HepG2 (cell line): ENCODE measurements around the gene ATPAF2. TPM values are rescaled to one million over a fixed set of nuclear protein-coding genes. Genes with fewer than 3 reads are reported as not detected.

Experiments
- ATF3 ChIP-seq: sonication (generic); formaldehyde crosslinking; IDR thresholded peaks from 2 replicates; pipeline ENCODE4 v1.4.0; 2020; ENCODE audit warnings: missing genetic modification reagents
- HBP1 ChIP-seq: IDR thresholded peaks from 2 replicates; pipeline ENCODE4 v1.6.1; 2016; ENCODE audit warnings: low read depth, control low read depth
- MEIS2 ChIP-seq: sonication (generic); formaldehyde crosslinking; IDR thresholded peaks from 2 replicates; pipeline ENCODE4 v1.9.0; 2021; ENCODE audit warnings: mild to moderate bottlenecking, missing genetic modification reagents
- SMAD3 ChIP-seq: sonication (generic); formaldehyde crosslinking; IDR thresholded peaks from 2 replicates; pipeline ENCODE4 v1.4.0; 2020; ENCODE audit warnings: missing genetic modification reagents
- ZBTB26 ChIP-seq: IDR thresholded peaks from 2 replicates; pipeline ENCODE4 v1.6.1; 2016; ENCODE audit warnings: missing compliant biosample characterization, missing genetic modification reagents, borderline replicate concordance
- ZFP1 ChIP-seq: IDR thresholded peaks from 2 replicates; pipeline ENCODE4 v1.6.1; 2016
- ZKSCAN5 ChIP-seq: sonication (generic); formaldehyde crosslinking; IDR thresholded peaks from 2 replicates; pipeline ENCODE4 v1.5.1; 2020; ENCODE audit warnings: mild to moderate bottlenecking, missing genetic modification reagents
- ZNF460 ChIP-seq: sonication (generic); formaldehyde crosslinking; IDR thresholded peaks from 2 replicates; pipeline ENCODE4 v1.5.1; 2020; ENCODE audit warnings: missing genetic modification reagents, mild to moderate bottlenecking, borderline replicate concordance
- ZNF501 ChIP-seq: sonication (generic); formaldehyde crosslinking; IDR thresholded peaks from 2 replicates; pipeline ENCODE4 v1.5.1; 2020; ENCODE audit warnings: mild to moderate bottlenecking, moderate library complexity, missing genetic modification reagents
- ZNF530 ChIP-seq: sonication (generic); formaldehyde crosslinking; IDR thresholded peaks from 2 replicates; pipeline ENCODE4 v1.5.0; 2020; ENCODE audit warnings: low read depth, mild to moderate bottlenecking, missing genetic modification reagents
- ZNF678 ChIP-seq: sonication (generic); formaldehyde crosslinking; IDR thresholded peaks from 2 replicates; pipeline ENCODE4 v1.4.0; 2020; ENCODE audit warnings: mild to moderate bottlenecking, missing genetic modification reagents
- ZNF777 ChIP-seq: sonication (generic); formaldehyde crosslinking; IDR thresholded peaks from 2 replicates; pipeline ENCODE4 v1.4.0; 2020; ENCODE audit warnings: missing genetic modification reagents
- ZNF782 ChIP-seq: sonication (generic); formaldehyde crosslinking; IDR thresholded peaks from 2 replicates; pipeline ENCODE4 v1.4.0; 2020; ENCODE audit warnings: missing genetic modification reagents, mild to moderate bottlenecking, borderline replicate concordance
- ZNF784 ChIP-seq: sonication (generic); formaldehyde crosslinking; IDR thresholded peaks from 2 replicates; pipeline ENCODE4 v1.5.1; 2020; ENCODE audit warnings: missing genetic modification reagents, mild to moderate bottlenecking, borderline replicate concordance
- ZNF883 ChIP-seq: sonication (generic); formaldehyde crosslinking; IDR thresholded peaks from 2 replicates; pipeline ENCODE4 v1.5.1; 2020; ENCODE audit warnings: mild to moderate bottlenecking, missing genetic modification reagents; ENCODE audit errors: not compliant biosample characterization
- ZSCAN22 ChIP-seq: sonication (generic); formaldehyde crosslinking; IDR thresholded peaks from 2 replicates; pipeline ENCODE4 v1.4.0; 2020; ENCODE audit warnings: mild to moderate bottlenecking, missing genetic modification reagents
- polyA plus RNA-seq, 8 experiments: library from polyadenylated mRNA; depleted of rRNA in 3 of 8; stranded (reverse) in 7 of 8; unstranded in 1 of 8; fragments of >200 nt; fragmentation: Illumina TruSeq in 4 of 8; extraction: Trizol in 4 of 8; gene quantifications; 2 replicates each; pipeline versions ENCODE4 v1.2.1 to v1.2.3, GENCODE V29; 2011 to 2016; ENCODE audit warnings: low read depth in 4 of 8, missing spikeins in 1 of 8, mixed read lengths in 1 of 8; ENCODE audit not compliant: insufficient read depth in 1 of 8
- total RNA-seq, 5 experiments: library from RNA; depleted of rRNA; stranded (reverse); fragments of >200 nt; fragmentation: Illumina TruSeq; extraction: Trizol; gene quantifications; 2 replicates each; pipeline ENCODE4 v1.2.3, GENCODE V29; 2016; ENCODE audit warnings: low read depth in 1 of 5

ATPAF2 gene
- total and polyA plus RNA-seq, 2 of the 13 experiments (the other 11 are each of a cell fraction or from before 2014, with no cell fraction given): 15.0 to 16.5 TPM

GRCh38 chr17:18039535-18040260 is 730 bp upstream of the ATPAF2 start (continued):
- TF ChIP-seq HBP1 (CRISPR knock-in tag): no peak
- peak; percentile 43; the same call in 1 of the 2 replicates for TF ChIP-seq ZNF777 (CRISPR knock-in tag)
- TF ChIP-seq ZFP1 (CRISPR knock-in tag): no peak
- TF ChIP-seq ZNF501 (CRISPR knock-in tag): 0 out of 2 replicates have a peak, but pooled peaks have one; percentile 55
- peak; percentile 50; the same call in 1 of the 2 replicates for TF ChIP-seq ZNF784 (CRISPR knock-in tag)
- TF ChIP-seq ZNF883 (CRISPR knock-in tag): peak; percentile 53
- no peak for TF ChIP-seq ZNF678
- no peak for TF ChIP-seq ZNF460 (CRISPR knock-in tag)
- 0 out of 2 replicates have a peak, but pooled peaks have one; percentile 6 for TF ChIP-seq ZBTB26 (CRISPR knock-in tag)
- TF ChIP-seq MEIS2: peak; percentile 39; the same call in 1 of the 2 replicates
- no peak for TF ChIP-seq SMAD3 (CRISPR knock-in tag)
- no peak for TF ChIP-seq ZNF782 (CRISPR knock-in tag)
- no peak for TF ChIP-seq ATF3
- TF ChIP-seq ZNF530 (CRISPR knock-in tag): no peak
- 0 out of 2 replicates have a peak, but pooled peaks have one; percentile 6 for TF ChIP-seq ZSCAN22 (CRISPR knock-in tag)
- no peak for TF ChIP-seq ZKSCAN5 (CRISPR knock-in tag)
